Spleen (tissue), 11 donors: ENCODE data around the gene TSFM. TPM values are rescaled to one million over a fixed set of nuclear protein-coding genes. Genes with fewer than 3 reads are reported as not detected.

Experiments used
- DNase-seq: peaks from one replicate; pipeline ENCODE4 v3.0.0-alpha.2; 2020
- H3K27ac ChIP-seq, 8 donors: fragments of 200-600 bp; sonication (generic) in 7 of 8; 1 replicate in 4 of 8; 2 replicates in 4 of 8; pipeline versions ENCODE4 v1.5.0 to v1.8.0; 2016 to 2021; ENCODE audit warnings: inconsistent platforms in 4 of 8, mild to moderate bottlenecking in 4 of 8, moderate library complexity in 1 of 8
- H3K27me3 ChIP-seq, 7 donors: fragments of 200-600 bp; sonication (generic) in 6 of 7; replicated peaks in 1 of 7; 1 replicate in 4 of 7; 2 replicates in 3 of 7; pipeline versions ENCODE4 v1.5.0 to v1.8.0; 2016 to 2021; ENCODE audit warnings: inconsistent platforms in 3 of 7, mild to moderate bottlenecking in 1 of 7
- H3K36me3 ChIP-seq, 6 donors: fragments of 200-600 bp; sonication (generic) in 5 of 6; 1 replicate in 4 of 6; 2 replicates in 2 of 6; pipeline versions ENCODE4 v1.5.0 to v1.8.0; 2016 to 2021; ENCODE audit warnings: inconsistent platforms in 2 of 6
- H3K4me1 ChIP-seq, 6 donors: fragments of 200-600 bp; sonication (generic) in 5 of 6; 1 replicate in 3 of 6; 2 replicates in 3 of 6; pipeline versions ENCODE4 v1.5.0 to v1.8.0; 2016 to 2021; ENCODE audit warnings: inconsistent platforms in 3 of 6
- H3K4me3 ChIP-seq, 8 donors: fragments of 200-600 bp; sonication (generic) in 7 of 8; 1 replicate in 4 of 8; 2 replicates in 4 of 8; pipeline versions ENCODE4 v1.5.0 to v1.8.0; 2016 to 2021; ENCODE audit warnings: inconsistent platforms in 4 of 8, mild to moderate bottlenecking in 4 of 8, moderate library complexity in 2 of 8
- H3K9me3 ChIP-seq, 8 donors: fragments of 200-600 bp; sonication (generic) in 7 of 8; 1 replicate in 4 of 8; 2 replicates in 4 of 8; pipeline versions ENCODE4 v1.5.0 to v1.8.0; 2016 to 2021; ENCODE audit warnings: inconsistent platforms in 4 of 8
- POLR2A ChIP-seq, 3 donors: fragments of 450-650 bp; IDR thresholded peaks; one replicate each; pipeline ENCODE4 v1.5.1; 2017; ENCODE audit warnings: antibody characterized with exemption in 3 of 3, mild to moderate bottlenecking in 1 of 3
- POLR2AphosphoS5 ChIP-seq, 3 donors: sonication (generic); formaldehyde crosslinking; IDR thresholded peaks; one replicate each; pipeline ENCODE4 v1.5.1; 2017; ENCODE audit warnings: antibody characterized with exemption in 3 of 3
- WGBS, 5 donors: extraction: QIAGEN DNeasy Blood & Tissue Kit in 3 of 5; methylation state at CpG; one replicate each; pipeline versions ENCODE4 v1.1.5 to v1.1.7; 2013 to 2018; 5-methylcytosine and 5-hydroxymethylcytosine counted together
- intact Hi-C: fragments of 100-400 bp; cut with DNase I; formaldehyde crosslinking; loops from one replicate; pipeline ENCODE4 v1.15.0; 2023; ENCODE audit warnings: low total_unique reads
- polyA plus RNA-seq, 3 donors: library from polyadenylated mRNA; stranded (reverse); fragments of 200-250 nt; gene quantifications; one replicate each; pipeline ENCODE4 v1.2.1, GENCODE V29; 2013
- total RNA-seq, 7 donors: library from RNA; depleted of rRNA in 3 of 7; stranded (reverse); fragments of >200 nt in 3 of 7; fragmentation: NEBNext Ultra II Directional in 4 of 7; extraction: Animal tissue kit (Norgen Biotek cat#: 25700) in 4 of 7; gene quantifications; one replicate each; pipeline versions ENCODE4 v1.1.0 to v1.2.1, GENCODE V29; 2016 to 2021
- TF ChIP-seq, protein P1 (sequence below), 11 experiments: fragments of 200-600 bp in 7 of 11; fragments of 450-650 bp in 4 of 11; sonication (generic) in 4 of 11; IDR thresholded peaks in 8 of 11; conservative IDR thresholded peaks in 3 of 11; 1 replicate in 7 of 11; 2 replicates in 4 of 11; pipeline versions ENCODE4 v1.4.0 to v1.8.0; 2016 to 2021; ENCODE audit warnings: antibody characterized with exemption in 11 of 11, inconsistent platforms in 4 of 11, mild to moderate bottlenecking in 1 of 11
- donor health status: healthy with polysubstance abuse.
- donor health status: DM: no; HTN: no; CAD: no; lungs with moderate emphysema.
- donor health status: DM: no; HTN: no; CAD: no.
- donor health status: Bipolar disorder and iron deficiency.
- donor health status: healthy.
- donor health status: DM: no; HTN: no; CAD: no.
- donor health status: DM: yes; HTN: yes; CAD: no.

The TSFM gene
- total and polyA plus RNA-seq, 10 donors: 13.2 to 38.2 (median 18.1) TPM

DNA sequence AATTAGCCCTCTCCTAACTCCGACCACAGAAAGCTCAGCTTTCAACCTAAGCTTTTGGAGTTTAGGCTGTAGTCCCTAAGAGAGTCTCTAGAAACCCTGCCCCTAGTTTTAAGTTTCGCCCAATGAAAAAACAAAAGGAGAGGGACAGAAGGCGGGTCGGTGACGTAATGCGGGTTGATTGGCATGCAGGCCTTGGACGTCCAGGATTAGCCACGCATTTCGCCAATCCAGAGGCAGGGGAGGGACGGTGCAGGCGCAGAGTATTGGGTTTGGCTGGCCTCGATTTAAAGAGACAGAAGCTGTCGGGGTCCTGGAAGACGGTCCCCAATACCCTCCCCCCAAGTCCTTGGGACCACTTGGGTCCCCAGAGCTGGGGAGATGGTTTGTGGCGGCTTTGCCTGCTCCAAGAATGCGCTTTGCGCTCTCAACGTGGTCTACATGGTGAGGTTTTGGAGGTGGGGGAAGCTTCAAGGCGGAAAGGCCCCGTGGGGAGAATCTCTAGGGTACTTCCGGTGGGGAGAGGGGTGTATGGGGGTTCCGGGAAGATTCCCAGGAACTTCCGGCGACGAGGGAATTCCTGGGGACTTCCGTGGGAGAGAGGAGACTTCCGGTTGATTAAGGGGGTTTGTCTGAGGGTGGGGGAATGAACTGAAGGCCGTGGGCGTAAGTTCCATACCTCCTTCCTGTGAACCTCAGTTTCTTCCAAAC is 37.7 kb upstream of the TSFM start, which contains the start of gene TSPAN31:
Gene TSPAN31 (plus strand): TSS at position 263 of the 708 bp plus-strand sequence. CDS start 116 bp downstream, at position 379.
- 0 to 2% (median 1%) methylated on average over 29 of the region's 29 CpGs for WGBS, 5 donors
- Histone ChIP-seq H3K4me3 (peak within 1 kb of the TSS; percentile 42 to 78 (median 63)), H3K36me3 (peaks cover 0 to 44% (median 31%) of the 10 kb centered on the region in 6 donors), H3K27ac (peak within 1 kb of the TSS; percentile 86 to 94 (median 92)), H3K4me1 (peaks cover 18 to 63% (median 49%) of the 10 kb centered on the region in 6 donors), H3K9me3 (no peaks in the 10 kb centered on the region), H3K27me3 (peaks cover 0 to 5% (median 0%) of the 10 kb centered on the region in 7 donors)
- intact Hi-C loops: no loop called here
- TF ChIP-seq POLR2A (IDR thresholded peaks at IDR 0.05): peak in 1 of 3 donors; percentile 73
- TF ChIP-seq, protein P1, sequence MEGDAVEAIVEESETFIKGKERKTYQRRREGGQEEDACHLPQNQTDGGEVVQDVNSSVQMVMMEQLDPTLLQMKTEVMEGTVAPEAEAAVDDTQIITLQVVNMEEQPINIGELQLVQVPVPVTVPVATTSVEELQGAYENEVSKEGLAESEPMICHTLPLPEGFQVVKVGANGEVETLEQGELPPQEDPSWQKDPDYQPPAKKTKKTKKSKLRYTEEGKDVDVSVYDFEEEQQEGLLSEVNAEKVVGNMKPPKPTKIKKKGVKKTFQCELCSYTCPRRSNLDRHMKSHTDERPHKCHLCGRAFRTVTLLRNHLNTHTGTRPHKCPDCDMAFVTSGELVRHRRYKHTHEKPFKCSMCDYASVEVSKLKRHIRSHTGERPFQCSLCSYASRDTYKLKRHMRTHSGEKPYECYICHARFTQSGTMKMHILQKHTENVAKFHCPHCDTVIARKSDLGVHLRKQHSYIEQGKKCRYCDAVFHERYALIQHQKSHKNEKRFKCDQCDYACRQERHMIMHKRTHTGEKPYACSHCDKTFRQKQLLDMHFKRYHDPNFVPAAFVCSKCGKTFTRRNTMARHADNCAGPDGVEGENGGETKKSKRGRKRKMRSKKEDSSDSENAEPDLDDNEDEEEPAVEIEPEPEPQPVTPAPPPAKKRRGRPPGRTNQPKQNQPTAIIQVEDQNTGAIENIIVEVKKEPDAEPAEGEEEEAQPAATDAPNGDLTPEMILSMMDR (IDR thresholded peaks at IDR 0.05 in 8 of 11, conservative IDR thresholded peaks at IDR 0.05 in 3 of 11): peak in 5 of 11 experiments; percentile 21 to 38 (median 26)
- TF ChIP-seq POLR2AphosphoS5 (IDR thresholded peaks at IDR 0.05): peak; percentile 69 to 91 (median 89)
- DNase-seq: peak; percentile 98

DNA sequence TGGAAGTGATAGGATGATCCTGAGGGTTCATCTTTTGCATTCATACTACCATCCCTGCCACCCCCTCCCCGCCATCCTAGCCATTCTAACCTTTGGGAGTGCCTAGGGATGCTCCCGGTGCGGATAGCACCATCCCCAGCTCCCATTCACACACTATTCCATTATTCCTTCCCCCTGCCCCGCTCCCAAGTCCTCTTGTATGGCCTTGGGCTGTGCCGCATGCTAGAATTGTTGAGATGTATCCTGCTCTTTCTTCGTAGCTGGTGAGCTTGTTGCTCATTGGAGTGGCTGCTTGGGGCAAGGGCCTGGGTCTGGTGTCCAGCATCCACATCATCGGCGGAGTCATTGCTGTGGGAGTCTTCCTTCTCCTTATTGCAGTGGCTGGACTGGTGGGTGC is 37.1 kb upstream of the TSFM start:
- DNase-seq: peak; percentile 74
- Histone ChIP-seq H3K27me3 (no peaks in the 10 kb centered on the region), H3K36me3 (peaks cover 0 to 46% (median 36%) of the 10 kb centered on the region in 6 donors), H3K9me3 (no peaks in the 10 kb centered on the region), H3K4me3 (peak overlapping the region; percentile 42 to 78 (median 63)), H3K27ac (peak overlapping the region; percentile 86 to 94 (median 92)), H3K4me1 (peaks cover 18 to 63% (median 45%) of the 10 kb centered on the region in 6 donors)
- intact Hi-C loops: no loop called here
- 44 to 56% (median 54%) methylated on average over 7 to 8 of the region's 8 CpGs for WGBS, 5 donors
- no peak for TF ChIP-seq POLR2AphosphoS5 (IDR thresholded peaks at IDR 0.05)

DNA sequence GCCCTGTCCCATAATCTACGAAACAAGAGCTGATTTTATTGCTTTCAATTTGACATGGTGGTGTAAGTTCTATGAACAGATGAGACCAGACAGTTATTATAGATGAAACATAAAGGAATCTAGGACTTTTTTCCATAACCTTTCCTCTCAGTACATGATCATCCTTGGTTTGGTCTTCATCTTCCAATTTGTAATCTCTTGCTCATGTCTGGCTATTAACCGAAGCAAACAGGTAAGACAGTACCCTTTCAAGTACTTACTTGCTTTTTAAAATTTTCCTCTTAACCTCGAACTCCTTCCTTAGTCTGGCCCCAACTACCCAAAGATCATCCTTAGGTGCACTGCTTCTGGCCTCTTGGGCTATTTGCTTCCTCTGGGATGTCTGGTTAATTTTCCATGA is 36.6 kb upstream of the TSFM start:
- Histone ChIP-seq H3K27ac (peak overlapping the region in 6 of 8 donors; percentile 86 to 94 (median 92)), H3K27me3 (no peaks in the 10 kb centered on the region), H3K4me1 (peaks cover 18 to 63% (median 45%) of the 10 kb centered on the region in 6 donors), H3K36me3 (peaks cover 0 to 52% (median 39%) of the 10 kb centered on the region in 6 donors), H3K9me3 (no peaks in the 10 kb centered on the region), H3K4me3 (peak overlapping the region in 4 of 8 donors; percentile 42 to 78 (median 62))
- WGBS, 5 donors: 85 to 90% (median 88%) methylated on average over 3 of the region's 3 CpGs
- no peak for TF ChIP-seq POLR2A (IDR thresholded peaks at IDR 0.05)
- no peak for TF ChIP-seq POLR2AphosphoS5 (IDR thresholded peaks at IDR 0.05)
- TF ChIP-seq, protein P1 (IDR thresholded peaks at IDR 0.05 in 8 of 11, conservative IDR thresholded peaks at IDR 0.05 in 3 of 11): no peak
- intact Hi-C loops: no loop called here
- DNase-seq: no peak

DNA sequence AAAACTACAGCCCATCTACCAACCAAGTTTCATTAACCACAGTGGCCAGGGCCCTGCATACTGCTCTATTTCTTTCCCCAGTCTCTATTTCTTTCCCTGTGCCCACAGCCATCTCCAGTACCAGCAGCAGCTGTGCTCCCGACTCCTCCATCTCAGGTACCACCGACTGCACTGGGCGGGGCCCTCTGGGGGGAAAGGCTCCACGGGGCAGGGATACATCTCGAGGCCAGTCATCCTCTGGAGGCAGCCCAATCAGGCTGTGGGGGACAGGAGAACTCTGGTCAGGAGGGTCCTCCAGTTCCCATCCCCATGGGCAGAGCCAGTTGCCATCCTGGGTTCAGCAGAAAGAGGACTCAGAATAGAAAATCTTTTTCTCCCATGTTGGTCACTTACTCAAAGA is 33.5 kb upstream of the TSFM start:
- 91 to 98% (median 95%) methylated on average over 5 of the region's 5 CpGs for WGBS, 5 donors
- peaks cover 0 to 52% (median 39%) of the 10 kb centered on the region in 6 donors for H3K36me3 ChIP-seq
- H3K4me1 ChIP-seq: peaks cover 26 to 61% (median 51%) of the 10 kb centered on the region in 6 donors
- TF ChIP-seq POLR2A (IDR thresholded peaks at IDR 0.05) (no peak), POLR2AphosphoS5 (IDR thresholded peaks at IDR 0.05) (no peak)
- TF ChIP-seq, protein P1 (IDR thresholded peaks at IDR 0.05 in 8 of 11, conservative IDR thresholded peaks at IDR 0.05 in 3 of 11): no peak
- DNase-seq: no peak
- no peak overlapping the region for H3K4me3 ChIP-seq
- intact Hi-C loops: no loop called here
- no peak overlapping the region for H3K27ac ChIP-seq
- H3K27me3 ChIP-seq: no peaks in the 10 kb centered on the region
- H3K9me3 ChIP-seq: no peaks in the 10 kb centered on the region
